ENCODE measurements around the gene JAZF1. TPM values are rescaled to one million over a fixed set of nuclear protein-coding genes. Genes with fewer than 3 reads are reported as not detected.

Gene JAZF1
- total RNA-seq, 1 donor from 2014 or later, result 29.4 TPM

DNA sequence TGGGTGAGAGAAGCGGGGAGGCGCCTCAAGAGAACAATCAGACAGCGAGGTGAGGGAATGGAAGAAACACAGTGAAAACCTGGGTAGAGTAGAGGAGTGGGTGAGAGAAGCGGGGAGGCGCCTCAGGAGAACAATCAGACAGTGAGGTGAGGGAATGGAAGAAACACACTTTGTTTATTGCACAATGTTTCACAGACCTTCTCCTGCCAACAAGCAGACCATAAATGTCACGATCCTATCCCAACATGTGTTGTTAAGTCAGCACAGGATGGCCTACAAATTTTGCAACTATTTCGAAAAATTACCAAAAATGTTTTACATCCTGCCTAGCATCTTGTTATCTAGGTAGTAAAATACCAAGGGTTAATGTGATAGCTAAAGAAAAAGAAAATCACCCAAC lies 115.3 kb downstream of the JAZF1 start:
- intact Hi-C loops (cut with micrococcal nuclease), result no loop called here
- no peaks in the 10 kb centered on the region for H3K9me3 ChIP-seq (replicated peaks)
- peak overlapping the region; percentile 29 for H3K27ac ChIP-seq (replicated peaks)
- no peaks in the 10 kb centered on the region for H3K27me3 ChIP-seq (ENCODE audit: low read depth)
- TF ChIP-seq, protein P1, sequence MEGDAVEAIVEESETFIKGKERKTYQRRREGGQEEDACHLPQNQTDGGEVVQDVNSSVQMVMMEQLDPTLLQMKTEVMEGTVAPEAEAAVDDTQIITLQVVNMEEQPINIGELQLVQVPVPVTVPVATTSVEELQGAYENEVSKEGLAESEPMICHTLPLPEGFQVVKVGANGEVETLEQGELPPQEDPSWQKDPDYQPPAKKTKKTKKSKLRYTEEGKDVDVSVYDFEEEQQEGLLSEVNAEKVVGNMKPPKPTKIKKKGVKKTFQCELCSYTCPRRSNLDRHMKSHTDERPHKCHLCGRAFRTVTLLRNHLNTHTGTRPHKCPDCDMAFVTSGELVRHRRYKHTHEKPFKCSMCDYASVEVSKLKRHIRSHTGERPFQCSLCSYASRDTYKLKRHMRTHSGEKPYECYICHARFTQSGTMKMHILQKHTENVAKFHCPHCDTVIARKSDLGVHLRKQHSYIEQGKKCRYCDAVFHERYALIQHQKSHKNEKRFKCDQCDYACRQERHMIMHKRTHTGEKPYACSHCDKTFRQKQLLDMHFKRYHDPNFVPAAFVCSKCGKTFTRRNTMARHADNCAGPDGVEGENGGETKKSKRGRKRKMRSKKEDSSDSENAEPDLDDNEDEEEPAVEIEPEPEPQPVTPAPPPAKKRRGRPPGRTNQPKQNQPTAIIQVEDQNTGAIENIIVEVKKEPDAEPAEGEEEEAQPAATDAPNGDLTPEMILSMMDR (IDR thresholded peaks at IDR 0.05; ENCODE audit: borderline replicate concordance), result no peak
- H3K4me3 ChIP-seq, result no peak overlapping the region
- H3K4me1 ChIP-seq, result peaks cover 37% of the 10 kb centered on the region
- H3K36me3 ChIP-seq, result no peaks in the 10 kb centered on the region
- DNase-seq, result no peak

DNA sequence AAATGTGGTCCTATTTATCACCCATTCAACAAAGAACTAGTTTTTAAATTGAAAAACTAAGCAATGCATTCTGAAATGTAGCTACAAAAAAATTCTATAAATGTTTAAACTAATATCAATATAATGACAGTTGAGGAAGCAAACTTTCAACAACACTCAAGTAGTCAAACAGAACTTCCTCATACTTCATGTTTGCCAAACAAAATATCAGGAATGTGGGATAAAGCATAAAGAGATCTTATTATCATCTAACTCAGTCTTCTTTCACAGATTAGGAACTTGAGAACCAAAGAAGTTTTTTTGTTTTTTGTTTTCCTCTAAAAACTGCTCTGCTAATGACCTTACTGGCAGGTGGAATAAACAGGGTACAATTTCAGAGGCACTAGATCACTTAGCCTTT lies 116.2 kb downstream of the JAZF1 start:
- H3K27me3 ChIP-seq (ENCODE audit: low read depth), result no peaks in the 10 kb centered on the region
- DNase-seq, result no peak
- H3K27ac ChIP-seq (replicated peaks), result no peak overlapping the region
- TF ChIP-seq, protein P1 (IDR thresholded peaks at IDR 0.05; ENCODE audit: borderline replicate concordance), result no peak
- intact Hi-C loops (cut with micrococcal nuclease), result no loop called here
- H3K9me3 ChIP-seq (replicated peaks), result no peaks in the 10 kb centered on the region
- H3K4me1 ChIP-seq, result peaks cover 29% of the 10 kb centered on the region
- no peaks in the 10 kb centered on the region for H3K36me3 ChIP-seq
- no peak overlapping the region for H3K4me3 ChIP-seq

DNA sequence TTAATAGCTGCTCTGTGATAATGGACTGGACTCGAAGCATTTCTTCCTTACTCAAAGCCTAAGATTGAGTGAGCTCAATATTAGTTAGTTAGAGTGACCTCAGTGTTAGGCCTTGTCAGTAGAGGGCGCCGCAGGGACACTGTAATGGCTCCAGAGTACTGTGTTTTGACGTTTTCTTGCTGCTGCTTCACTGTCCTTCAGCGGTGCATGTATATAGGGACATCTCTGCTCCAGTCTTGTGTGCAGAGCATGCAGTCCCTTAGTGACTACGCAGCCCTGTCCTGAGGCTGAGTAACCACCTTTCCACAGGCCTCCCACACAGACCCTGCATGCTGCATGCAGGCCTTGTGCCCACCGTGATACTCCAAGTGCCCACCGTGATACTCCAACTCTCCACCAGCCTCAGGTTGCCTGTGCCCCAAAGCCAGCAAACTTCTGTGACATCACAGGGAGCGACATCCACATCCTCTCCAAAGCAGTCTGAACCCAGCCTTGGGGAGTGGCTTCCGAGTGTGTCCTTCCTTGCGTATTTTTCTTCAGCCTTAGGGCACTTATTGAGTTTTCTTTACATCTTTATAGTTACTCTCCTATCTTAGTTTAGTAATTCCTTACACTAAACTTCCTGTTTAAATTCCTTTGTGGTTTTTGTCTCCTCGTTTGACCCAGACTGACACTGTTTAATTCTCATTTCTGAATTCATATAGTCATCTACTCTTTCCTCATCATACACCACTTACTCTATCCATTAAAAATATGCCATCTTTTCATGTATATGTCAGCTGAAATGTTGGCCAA lies 118.2 kb downstream of the JAZF1 start:
- intact Hi-C loops (cut with micrococcal nuclease), result no loop called here
- no peaks in the 10 kb centered on the region for H3K9me3 ChIP-seq (replicated peaks)
- no peaks in the 10 kb centered on the region for H3K27me3 ChIP-seq (ENCODE audit: low read depth)
- H3K4me1 ChIP-seq, result peaks cover 19% of the 10 kb centered on the region
- peak; percentile 66 for DNase-seq
- TF ChIP-seq, protein P1 (IDR thresholded peaks at IDR 0.05; ENCODE audit: borderline replicate concordance), result peak; percentile 72
- no peaks in the 10 kb centered on the region for H3K36me3 ChIP-seq
- H3K4me3 ChIP-seq, result no peak overlapping the region
- no peak overlapping the region for H3K27ac ChIP-seq (replicated peaks)

DNA sequence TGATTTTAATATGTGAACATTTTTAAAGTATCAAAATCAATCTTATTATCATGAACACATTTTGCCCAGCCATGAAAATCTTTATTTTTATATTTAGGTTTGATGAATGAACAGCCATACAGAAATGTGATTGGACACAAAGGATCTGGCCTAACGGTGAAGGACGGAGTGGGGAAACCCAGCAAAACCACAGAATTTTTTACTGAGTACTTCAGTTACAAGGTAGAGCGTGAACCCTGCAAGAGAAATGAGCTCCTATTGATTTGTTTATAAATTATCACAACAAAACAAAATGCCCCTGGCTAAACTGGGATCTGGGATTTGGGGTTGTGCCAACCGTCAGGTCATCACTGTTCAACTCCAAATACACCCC lies 118.8 kb downstream of the JAZF1 start:
- TF ChIP-seq, protein P1 (IDR thresholded peaks at IDR 0.05; ENCODE audit: borderline replicate concordance), result no peak
- intact Hi-C loops (cut with micrococcal nuclease), result no loop called here
- Histone ChIP-seq H3K27me3 (ENCODE audit: low read depth) (no peaks in the 10 kb centered on the region), H3K36me3 (no peaks in the 10 kb centered on the region), H3K27ac (replicated peaks) (no peak overlapping the region), H3K4me3 (no peak overlapping the region), H3K9me3 (replicated peaks) (no peaks in the 10 kb centered on the region), H3K4me1 (peaks cover 19% of the 10 kb centered on the region)
- DNase-seq, result no peak

DNA sequence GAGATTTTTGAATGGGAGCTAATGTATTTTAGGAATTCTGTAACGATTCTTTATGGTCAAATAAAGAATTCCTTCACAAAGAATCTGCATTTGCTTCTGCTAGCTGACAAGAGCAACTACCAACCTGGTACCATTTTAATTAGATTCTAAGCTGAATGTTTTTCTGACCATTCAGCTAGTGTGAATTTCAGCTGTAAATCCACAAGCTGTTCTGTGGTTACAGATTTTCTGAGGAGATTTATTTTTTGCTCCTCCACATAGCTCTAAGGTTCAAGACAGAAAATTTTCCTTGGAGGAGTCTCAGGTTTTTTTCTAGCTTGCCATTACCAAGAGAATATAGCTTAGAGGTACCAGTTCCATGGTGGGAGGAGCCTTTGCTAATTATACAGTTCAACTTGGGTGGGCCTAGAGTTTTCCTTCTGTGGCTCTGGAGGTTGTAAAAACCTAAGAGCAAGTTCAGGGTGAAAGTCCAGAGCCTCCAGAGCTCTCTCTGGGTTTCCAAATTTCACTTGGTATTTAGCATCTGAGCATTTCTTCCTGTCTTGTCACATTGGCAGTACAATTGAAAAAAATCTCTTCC lies 120.1 kb downstream of the JAZF1 start:
- Histone ChIP-seq H3K36me3 (no peaks in the 10 kb centered on the region), H3K9me3 (replicated peaks) (no peaks in the 10 kb centered on the region), H3K27me3 (ENCODE audit: low read depth) (no peaks in the 10 kb centered on the region), H3K4me3 (no peak overlapping the region), H3K27ac (replicated peaks) (no peak overlapping the region), H3K4me1 (peaks cover 25% of the 10 kb centered on the region)
- intact Hi-C loops (cut with micrococcal nuclease), result no loop called here
- TF ChIP-seq, protein P1 (IDR thresholded peaks at IDR 0.05; ENCODE audit: borderline replicate concordance), result no peak
- DNase-seq, result no peak

Measured in left ventricle myocardium inferior (tissue), 1 donor.